Measurements from ENCODE around the gene GNAO1. TPM values are rescaled to one million over a fixed set of nuclear protein-coding genes. Genes with fewer than 3 reads are reported as not detected.

Gene GNAO1
- total and polyA plus RNA-seq, 2 of the 13 experiments (the other 11 are each of a cell fraction or from before 2014, with no cell fraction given), result not detected

GRCh38 chr16:56193951-56194726, 2.9 kb downstream of the GNAO1 start (continued):
- TF ChIP-seq ZNF563 (CRISPR knock-in tag; IDR thresholded peaks at IDR 0.05) (no peak), NR0B2 (CRISPR knock-in tag; IDR thresholded peaks at IDR 0.05) (no peak), NCOA1 (CRISPR knock-in tag; IDR thresholded peaks at IDR 0.05) (no peak), ZBTB4 (CRISPR knock-in tag; IDR thresholded peaks at IDR 0.05; ENCODE audit: borderline replicate concordance) (no peak), ZNF503 (CRISPR knock-in tag; IDR thresholded peaks at IDR 0.05) (no peak), ZNF101 (CRISPR knock-in tag; IDR thresholded peaks at IDR 0.05; ENCODE audit: borderline replicate concordance, low read depth) (no peak), ARID3A (IDR thresholded peaks at IDR 0.05; ENCODE audit: low read depth, low read length) (no peak), REST (IDR thresholded peaks at IDR 0.05; ENCODE audit: borderline replicate concordance in 1 of 2, low read depth in 1 of 2, low read length in 2 of 2) (peak; percentile 86 to 97), BATF2 (CRISPR knock-in tag; IDR thresholded peaks at IDR 0.05) (no peak), KDM4B (CRISPR knock-in tag; IDR thresholded peaks at IDR 0.05) (no peak), ZMYM3 (CRISPR knock-in tag; IDR thresholded peaks at IDR 0.05) (no peak)

All from HepG2 (cell line).